Astrocyte (in vitro differentiated cells and primary cell): Measurements from ENCODE around the gene MYADM.

ENCODE experiments used
- CTCF ChIP-seq: IDR thresholded peaks from 2 replicates; pipeline ENCODE4 v1.5.1; 2011; ENCODE audit warnings: low read depth, mild to moderate bottlenecking, inconsistent platforms, low read length, moderate library complexity; ENCODE audit not compliant: insufficient read depth
- EZH2 ChIP-seq: IDR thresholded peaks from 2 replicates; pipeline ENCODE4 v1.6.1; 2012; ENCODE audit warnings: mild to moderate bottlenecking, low read length, inconsistent platforms; ENCODE audit not compliant: insufficient read depth

- TF ChIP-seq CTCF, result no peak
- TF ChIP-seq EZH2, result no peak
Measured at GRCh38 chr19:53877361-53877766, 9.7 kb downstream of the MYADM start.
